Trophoblast cell (in vitro differentiated cells and primary cell): ENCODE results near the gene CAPN14.

Experiments used
- DNase-seq, 2 donors: peaks; one replicate each; pipeline ENCODE4 v3.0.0-alpha.2; 2016
- H2AFZ ChIP-seq: 2 replicates; pipeline ENCODE4 v1.6.1; 2013; ENCODE audit warnings: low read length, moderate library complexity, mild to moderate bottlenecking; ENCODE audit not compliant: insufficient read depth, poor library complexity
- H2AK5ac ChIP-seq: 2 replicates; pipeline ENCODE4 v1.6.1; 2013; ENCODE audit warnings: mild to moderate bottlenecking, low read length
- H2BK120ac ChIP-seq: 2 replicates; pipeline ENCODE4 v1.6.1; 2013; ENCODE audit warnings: low read length, mild to moderate bottlenecking, moderate library complexity; ENCODE audit not compliant: insufficient read depth, poor library complexity
- H2BK12ac ChIP-seq: 2 replicates; pipeline ENCODE4 v1.6.1; 2013; ENCODE audit warnings: mild to moderate bottlenecking, low read length, moderate library complexity
- H2BK5ac ChIP-seq: 2 replicates; pipeline ENCODE4 v1.6.1; 2013; ENCODE audit warnings: low read length, low read depth, moderate library complexity, mild to moderate bottlenecking; ENCODE audit not compliant: poor library complexity
- H3K14ac ChIP-seq: 2 replicates; pipeline ENCODE4 v1.6.1; 2013; ENCODE audit warnings: mild to moderate bottlenecking, low read length
- H3K18ac ChIP-seq: 2 replicates; pipeline ENCODE4 v1.6.1; 2013; ENCODE audit warnings: mild to moderate bottlenecking, low read length
- H3K23ac ChIP-seq: 2 replicates; pipeline ENCODE4 v1.6.1; 2013; ENCODE audit warnings: low read length
- H3K27ac ChIP-seq: 2 replicates; pipeline ENCODE4 v1.5.1; 2013; ENCODE audit warnings: low read depth, mild to moderate bottlenecking, inconsistent platforms, low read length, moderate library complexity
- H3K27me3 ChIP-seq: 2 replicates; pipeline ENCODE4 v1.6.1; 2013; ENCODE audit warnings: inconsistent platforms, mild to moderate bottlenecking, low read length, moderate library complexity; ENCODE audit not compliant: insufficient read depth
- H3K36me3 ChIP-seq, 2 experiments: 1 replicate in 1 of 2; 2 replicates in 1 of 2; pipeline ENCODE4 v1.6.1; 2013; ENCODE audit warnings: low read length in 2 of 2, mild to moderate bottlenecking in 2 of 2, moderate library complexity in 1 of 2; ENCODE audit not compliant: insufficient read depth in 2 of 2, control insufficient read depth in 1 of 2
- H3K4ac ChIP-seq: 2 replicates; pipeline ENCODE4 v1.6.1; 2013; ENCODE audit warnings: low read depth, mild to moderate bottlenecking, low read length, moderate library complexity
- H3K4me1 ChIP-seq, 2 experiments: 1 replicate in 1 of 2; 2 replicates in 1 of 2; pipeline ENCODE4 v1.6.1; 2013; ENCODE audit warnings: low read length in 2 of 2, mild to moderate bottlenecking in 2 of 2, moderate library complexity in 1 of 2; ENCODE audit not compliant: insufficient read depth in 2 of 2, control insufficient read depth in 1 of 2
- H3K4me2 ChIP-seq: 2 replicates; pipeline ENCODE4 v1.6.1; 2013; ENCODE audit warnings: inconsistent platforms, mild to moderate bottlenecking, low read length, moderate library complexity
- H3K4me3 ChIP-seq: 2 replicates; pipeline ENCODE4 v1.5.1; 2013; ENCODE audit warnings: mild to moderate bottlenecking, low read depth, low read length, inconsistent platforms
- H3K79me1 ChIP-seq: one replicate; pipeline ENCODE4 v1.6.1; 2013; ENCODE audit warnings: low read length
- H3K79me2 ChIP-seq: 2 replicates; pipeline ENCODE4 v1.6.1; 2013; ENCODE audit warnings: low read length, mild to moderate bottlenecking; ENCODE audit not compliant: control insufficient read depth, insufficient read depth, poor library complexity
- H3K9ac ChIP-seq: 2 replicates; pipeline ENCODE4 v1.6.1; 2013; ENCODE audit warnings: mild to moderate bottlenecking, low read length
- H3K9me3 ChIP-seq: 2 replicates; pipeline ENCODE4 v1.6.1; 2013; ENCODE audit warnings: low read depth, mild to moderate bottlenecking, control low read depth, inconsistent platforms, low read length; ENCODE audit not compliant: insufficient read depth
- H4K12ac ChIP-seq: 2 replicates; pipeline ENCODE4 v1.6.1; 2013; ENCODE audit warnings: low read depth, mild to moderate bottlenecking, low read length, moderate library complexity
- H4K8ac ChIP-seq: 2 replicates; pipeline ENCODE4 v1.6.1; 2013; ENCODE audit warnings: low read depth, mild to moderate bottlenecking, low read length, moderate library complexity
- H4K91ac ChIP-seq: one replicate; pipeline ENCODE4 v1.6.1; 2013; ENCODE audit warnings: low read depth, mild to moderate bottlenecking, low read length, moderate library complexity
- WGBS: extraction: QIAGEN DNeasy Blood & Tissue Kit; methylation state at CpG from one replicate; pipeline ENCODE4 v1.1.7; 2013; ENCODE audit warnings: missing lambda C conversion rate; ENCODE audit not compliant: insufficient read length, insufficient coverage; ENCODE audit errors: extremely low coverage; 5-methylcytosine and 5-hydroxymethylcytosine counted together

The CAPN14 gene

DNA sequence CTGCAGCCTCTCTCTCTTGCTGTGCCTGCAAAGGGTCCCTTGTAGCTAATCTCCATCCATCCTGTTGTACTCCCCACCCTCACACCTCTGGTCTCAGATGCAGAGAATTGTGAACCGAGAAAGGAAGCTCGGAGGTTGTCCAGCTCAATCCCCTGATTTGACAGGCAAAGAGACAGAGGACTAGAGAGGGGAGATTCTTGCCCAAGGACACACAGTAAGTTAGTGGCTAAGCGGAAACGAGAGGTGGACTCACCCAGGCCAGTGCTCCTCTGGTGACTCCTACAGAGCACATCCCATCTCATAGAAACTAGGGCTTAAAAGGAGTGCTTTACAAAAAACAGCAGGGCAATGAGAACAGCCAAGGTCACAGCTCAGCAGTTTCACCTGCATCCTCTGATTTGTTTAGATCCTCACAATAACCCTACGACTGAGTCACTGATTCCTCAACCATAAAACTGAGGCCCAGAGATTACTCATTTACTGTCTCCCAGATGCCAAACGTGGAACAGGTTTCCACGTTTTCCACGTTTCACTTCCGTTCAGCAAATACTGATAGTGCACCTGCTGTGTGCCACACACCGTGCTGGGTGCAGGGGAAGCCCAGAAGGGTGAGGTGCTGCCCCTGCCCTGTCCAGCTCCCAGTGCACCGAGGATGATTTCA lies 38.7 kb upstream of the CAPN14 start:
- Histone ChIP-seq H3K79me1 (peaks cover 11% of the 10 kb centered on the region), H3K9me3 (no peaks in the 10 kb centered on the region), H3K27me3 (no peaks in the 10 kb centered on the region), H3K9ac (no peak overlapping the region), H4K12ac (no peak overlapping the region), H4K91ac (no peak overlapping the region), H3K18ac (no peak overlapping the region), H2AK5ac (no peak overlapping the region), H2BK120ac (no peak overlapping the region), H3K27ac (no peak overlapping the region), H3K4me1 (peaks cover 12 to 16% of the 10 kb centered on the region in 2 experiments), H3K4me2 (no peak overlapping the region), H3K14ac (no peak overlapping the region), H2BK5ac (no peak overlapping the region), H3K23ac (no peak overlapping the region), H2BK12ac (no peak overlapping the region), H3K79me2 (peaks cover 3% of the 10 kb centered on the region), H2AFZ (no peak overlapping the region), H3K36me3 (peaks cover 16 to 35% of the 10 kb centered on the region in 2 experiments), H4K8ac (no peak overlapping the region), H3K4me3 (peak overlapping the region; percentile 8), H3K4ac (no peak overlapping the region)
- WGBS, result no CpG with 5 or more reads among the region's 11 CpGs
- DNase-seq, result no peak

DNA sequence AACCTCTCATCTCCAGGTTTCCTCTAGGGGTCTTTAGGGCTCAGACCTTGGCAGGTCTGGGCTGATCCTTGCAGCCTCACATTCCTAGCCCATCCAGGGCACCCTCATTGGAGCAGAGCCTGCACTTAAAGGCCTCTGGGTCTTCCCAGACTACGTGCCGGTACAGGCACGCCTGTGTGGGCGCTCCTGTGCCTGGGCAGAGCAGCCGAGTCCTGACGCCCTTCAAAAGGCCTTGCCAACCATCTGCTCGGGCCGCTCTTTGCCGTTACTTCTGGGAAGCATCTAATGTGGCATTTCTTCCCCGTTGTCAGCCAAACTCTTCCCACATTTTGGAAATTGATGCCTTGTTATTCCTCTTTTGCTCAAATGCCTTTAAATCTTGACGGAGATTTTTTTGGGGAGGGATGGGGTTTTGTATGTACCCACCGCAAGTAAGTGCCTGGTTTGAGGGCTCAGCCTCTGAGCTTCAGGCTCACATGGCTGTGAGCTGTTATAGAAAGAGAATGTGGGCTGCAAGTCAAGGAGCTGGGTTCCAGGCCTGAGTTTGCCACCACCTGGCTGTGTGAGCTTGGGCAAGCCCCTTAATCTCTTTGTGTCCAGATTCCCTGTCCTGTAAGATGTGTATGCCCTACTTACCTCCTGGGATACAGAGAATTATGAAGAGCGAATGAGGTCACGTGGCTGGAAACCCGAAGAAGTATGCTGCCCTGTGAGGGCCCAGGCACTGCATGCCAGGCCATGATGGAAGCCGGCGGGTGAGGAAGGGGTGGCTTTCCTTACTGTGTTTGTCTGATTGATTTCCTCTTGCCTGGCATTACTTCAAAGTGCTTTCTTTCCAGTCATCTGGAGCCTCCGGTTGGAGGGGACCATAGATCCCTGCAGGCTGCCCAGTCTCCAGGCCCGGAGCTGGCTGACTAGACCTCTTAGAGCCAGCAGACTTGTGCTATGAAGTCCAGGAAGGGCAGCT lies 37.2 kb upstream of the CAPN14 start:
- no CpG with 5 or more reads among the region's 19 CpGs for WGBS

DNA sequence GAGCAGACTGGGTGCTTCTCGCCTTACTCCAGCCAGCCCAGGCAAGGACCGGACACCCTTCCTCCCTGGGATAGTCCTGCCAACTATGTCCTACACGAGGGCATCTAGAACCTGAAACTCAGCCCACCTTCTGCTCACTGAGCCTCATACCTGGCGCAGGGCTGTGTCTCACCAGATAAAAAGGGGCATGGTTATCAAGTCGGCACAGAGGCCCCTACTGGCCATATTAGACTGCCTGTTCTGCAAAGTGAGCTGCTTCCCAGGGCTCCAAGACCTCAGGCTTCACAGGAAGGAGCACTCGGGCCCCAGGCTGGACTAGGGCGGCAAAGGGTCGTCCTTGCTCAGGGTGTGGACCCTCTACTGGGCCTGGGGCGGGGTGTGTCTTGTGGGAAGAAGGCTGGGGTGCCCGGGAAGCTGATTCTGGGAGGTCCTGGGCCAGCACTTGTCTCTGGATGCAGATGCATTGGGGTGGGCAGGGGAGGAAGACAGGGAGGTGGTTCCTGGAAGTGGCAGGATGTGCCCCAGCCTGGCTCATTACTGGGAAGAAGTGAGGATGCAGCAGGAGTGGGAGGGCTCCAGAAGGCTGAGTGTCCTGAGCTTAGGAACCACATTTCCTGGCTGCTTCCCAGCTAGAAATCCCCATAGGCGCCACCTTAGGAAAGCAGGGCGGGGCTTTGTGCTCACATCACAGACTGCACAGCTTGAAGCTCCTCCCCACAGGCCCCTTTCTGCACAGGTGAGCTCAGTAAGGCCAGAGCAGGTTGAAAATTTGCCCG lies 36.2 kb upstream of the CAPN14 start:
- H3K27me3 ChIP-seq, result no peaks in the 10 kb centered on the region
- H3K27ac ChIP-seq, result peak overlapping the region; percentile 7
- peak overlapping the region; percentile 76 for H4K91ac ChIP-seq
- peak overlapping the region; percentile 55 for H2BK120ac ChIP-seq
- no peak overlapping the region for H3K4ac ChIP-seq
- H3K4me2 ChIP-seq, result no peak overlapping the region
- H3K23ac ChIP-seq, result no peak overlapping the region
- peaks cover 11% of the 10 kb centered on the region for H3K79me1 ChIP-seq
- H3K9ac ChIP-seq, result no peak overlapping the region
- peaks cover 3% of the 10 kb centered on the region for H3K79me2 ChIP-seq
- no peak overlapping the region for H3K4me3 ChIP-seq
- H2AFZ ChIP-seq, result no peak overlapping the region
- DNase-seq, result peak; percentile 54 to 58
- peak overlapping the region; percentile 36 for H3K18ac ChIP-seq
- peaks cover 22 to 45% of the 10 kb centered on the region in 2 experiments for H3K36me3 ChIP-seq
- H3K9me3 ChIP-seq, result no peaks in the 10 kb centered on the region
- peak overlapping the region; percentile 42 for H2BK5ac ChIP-seq
- no CpG with 5 or more reads among the region's 13 CpGs for WGBS
- peak overlapping the region; percentile 49 for H3K14ac ChIP-seq
- H2AK5ac ChIP-seq, result peak overlapping the region; percentile 66
- peaks cover 12 to 16% of the 10 kb centered on the region in 2 experiments for H3K4me1 ChIP-seq
- no peak overlapping the region for H4K12ac ChIP-seq
- H2BK12ac ChIP-seq, result peak overlapping the region; percentile 63
- H4K8ac ChIP-seq, result peak overlapping the region; percentile 68

More for the DNA sequence above, 37.2 kb upstream of the CAPN14 start:
- no peak overlapping the region for H3K14ac ChIP-seq
- no peak overlapping the region for H4K8ac ChIP-seq
- peak overlapping the region; percentile 43 for H2AK5ac ChIP-seq
- peaks cover 11% of the 10 kb centered on the region for H3K79me1 ChIP-seq
- no peak overlapping the region for H3K27ac ChIP-seq
- no peak overlapping the region for H3K4me3 ChIP-seq
- H3K4me2 ChIP-seq, result no peak overlapping the region
- H3K18ac ChIP-seq, result no peak overlapping the region
- H2BK5ac ChIP-seq, result no peak overlapping the region
- peaks cover 3% of the 10 kb centered on the region for H3K79me2 ChIP-seq
- DNase-seq, result no peak
- H3K4ac ChIP-seq, result no peak overlapping the region
- peak overlapping the region; percentile 20 for H2BK120ac ChIP-seq
- H3K9me3 ChIP-seq, result no peaks in the 10 kb centered on the region
- no peak overlapping the region for H4K12ac ChIP-seq
- peaks cover 12 to 16% of the 10 kb centered on the region in 2 experiments for H3K4me1 ChIP-seq
- H3K36me3 ChIP-seq, result peaks cover 14 to 37% of the 10 kb centered on the region in 2 experiments
- H3K23ac ChIP-seq, result no peak overlapping the region
- H4K91ac ChIP-seq, result peak overlapping the region; percentile 7
- H3K9ac ChIP-seq, result no peak overlapping the region
- H2BK12ac ChIP-seq, result no peak overlapping the region
- H3K27me3 ChIP-seq, result no peaks in the 10 kb centered on the region
- no peak overlapping the region for H2AFZ ChIP-seq

DNA sequence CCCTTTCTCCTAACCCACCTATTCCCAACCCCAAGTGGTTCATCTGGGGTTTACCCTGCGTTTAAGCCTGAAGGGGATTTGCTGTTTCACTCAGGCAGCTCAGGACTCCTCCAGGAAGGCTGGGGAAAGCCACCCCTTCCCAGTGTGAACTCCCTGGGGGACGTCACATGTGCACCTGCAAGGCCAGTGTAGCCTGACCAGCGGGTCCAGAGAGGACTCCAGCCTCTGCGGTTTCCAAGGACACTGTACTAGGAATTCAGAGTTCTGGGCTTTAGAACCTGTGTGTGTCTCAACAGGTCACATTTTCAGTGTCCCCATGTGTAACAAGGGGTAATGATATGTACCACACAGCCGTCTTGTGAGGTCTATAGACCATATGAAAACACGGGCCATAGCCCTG lies 34.5 kb upstream of the CAPN14 start:
- Histone ChIP-seq H2AFZ (no peak overlapping the region), H3K27ac (peak overlapping the region; percentile 65), H3K4me3 (no peak overlapping the region), H3K4me1 (peaks cover 12 to 24% of the 10 kb centered on the region in 2 experiments), H3K4me2 (no peak overlapping the region), H3K18ac (no peak overlapping the region), H4K8ac (no peak overlapping the region), H4K12ac (no peak overlapping the region), H3K27me3 (no peaks in the 10 kb centered on the region), H3K9me3 (no peaks in the 10 kb centered on the region), H4K91ac (peak overlapping the region; percentile 65), H2BK5ac (peak overlapping the region; percentile 18), H2BK12ac (no peak overlapping the region), H3K4ac (no peak overlapping the region), H3K23ac (no peak overlapping the region), H2BK120ac (peak overlapping the region; percentile 13), H3K9ac (no peak overlapping the region), H3K14ac (no peak overlapping the region), H2AK5ac (no peak overlapping the region), H3K79me2 (peaks cover 3% of the 10 kb centered on the region), H3K36me3 (peaks cover 17 to 42% of the 10 kb centered on the region in 2 experiments), H3K79me1 (peaks cover 11% of the 10 kb centered on the region)
- peak in 1 of 2 donors; percentile 59 for DNase-seq
- no CpG with 5 or more reads among the region's 6 CpGs for WGBS
